GM18861 (cell line): Measurements from ENCODE around the gene CDKAL1.

Experiments
- ATAC-seq: cut with Tn5 transposase; IDR thresholded peaks from one replicate; pipeline ENCODE4 v1.9.1; 2021; ENCODE audit not compliant: unreplicated experiment

The CDKAL1 gene

GRCh38 chr6:21095462-21095861 lies 561.2 kb downstream of the CDKAL1 start:
- ATAC-seq, result no peak

- ATAC-seq, result no peak
Measured at GRCh38 chr6:21098134-21098533, 563.9 kb downstream of the CDKAL1 start.

GRCh38 chr6:21098744-21099143 lies 564.5 kb downstream of the CDKAL1 start:
- no peak for ATAC-seq

- no peak for ATAC-seq
Measured at GRCh38 chr6:21099338-21100314, 565.4 kb downstream of the CDKAL1 start.

- ATAC-seq, result no peak
Measured at GRCh38 chr6:21100991-21101390, 566.7 kb downstream of the CDKAL1 start.

- ATAC-seq, result no peak
Measured at GRCh38 chr6:21101694-21102093, 567.4 kb downstream of the CDKAL1 start.

GRCh38 chr6:21102201-21102600 lies 567.9 kb downstream of the CDKAL1 start:
- no peak for ATAC-seq

- ATAC-seq, result no peak
Measured at GRCh38 chr6:21102624-21103023, 568.4 kb downstream of the CDKAL1 start.

GRCh38 chr6:21103626-21104224 lies 569.5 kb downstream of the CDKAL1 start:
- no peak for ATAC-seq

GRCh38 chr6:21104288-21104687 lies 570.0 kb downstream of the CDKAL1 start:
- ATAC-seq, result no peak

GRCh38 chr6:21107796-21108195 lies 573.5 kb downstream of the CDKAL1 start:
- no peak for ATAC-seq

GRCh38 chr6:21109391-21110178 lies 575.3 kb downstream of the CDKAL1 start:
- no peak for ATAC-seq

- ATAC-seq, result no peak
Measured at GRCh38 chr6:21110684-21111083, 576.4 kb downstream of the CDKAL1 start.

- no peak for ATAC-seq
Measured at GRCh38 chr6:21111093-21111725, 577.0 kb downstream of the CDKAL1 start.

- no peak for ATAC-seq
Measured at GRCh38 chr6:21115111-21115510, 580.9 kb downstream of the CDKAL1 start.

GRCh38 chr6:21116736-21117135 lies 582.5 kb downstream of the CDKAL1 start:
- no peak for ATAC-seq

- no peak for ATAC-seq
Measured at GRCh38 chr6:21118216-21118780, 584.0 kb downstream of the CDKAL1 start.

GRCh38 chr6:21121636-21122136 lies 587.4 kb downstream of the CDKAL1 start:
- no peak for ATAC-seq

GRCh38 chr6:21123507-21124436 lies 589.5 kb downstream of the CDKAL1 start:
- ATAC-seq, result no peak
